Measurements from ENCODE around the gene ERC2.

Gene ERC2

DNA sequence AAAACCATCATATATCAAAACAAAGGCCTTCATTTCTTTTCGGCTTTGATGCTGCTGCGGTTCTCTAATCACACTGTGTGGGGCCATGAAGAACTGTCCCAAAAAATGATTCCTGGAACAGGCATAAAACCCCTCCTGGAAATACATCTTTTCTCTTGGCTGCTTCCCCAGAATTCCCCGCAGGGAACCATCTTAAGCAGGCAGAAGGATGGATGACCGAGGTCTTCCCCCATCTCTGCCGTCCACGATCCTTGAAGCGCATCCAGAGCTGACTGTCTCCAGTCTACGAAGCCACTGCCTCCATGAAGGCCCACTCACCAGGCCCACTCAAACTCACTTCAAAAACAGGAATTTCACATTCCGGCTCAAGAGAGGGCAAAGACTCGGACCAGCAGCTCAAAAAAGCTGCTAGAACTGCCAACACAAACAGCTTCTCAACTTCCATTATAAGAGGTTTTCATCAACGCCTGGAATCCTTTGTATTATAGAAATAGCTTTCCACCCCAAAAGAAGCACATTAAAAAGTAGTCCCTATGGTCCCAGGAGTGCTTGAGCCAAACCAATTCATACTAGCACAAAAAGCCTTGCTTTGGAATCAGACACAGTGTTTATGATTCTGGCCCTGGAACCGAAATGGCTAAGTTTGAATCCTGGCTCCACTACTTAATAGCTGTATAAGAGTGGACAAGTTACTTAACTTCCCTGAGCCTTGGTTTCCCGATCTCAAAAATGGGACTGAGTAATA, 493.7 kb downstream of the ERC2 start:
- no peaks in the 10 kb centered on the region for H4K20me1 ChIP-seq (ENCODE audit: insufficient read depth, low read length, poor library complexity, severe bottlenecking)
- TF ChIP-seq CTCF (conservative IDR thresholded peaks at IDR 0.05; ENCODE audit: low read length) (no peak), EZH2phosphoT487 (IDR thresholded peaks at IDR 0.05; ENCODE audit: borderline replicate concordance) (no peak)
- H3K9me3 ChIP-seq (ENCODE audit: insufficient read depth, low read depth, low read length), result no peaks in the 10 kb centered on the region
- no peak overlapping the region for H2AFZ ChIP-seq (ENCODE audit: low read length)
- no peak overlapping the region for H3K4me2 ChIP-seq (ENCODE audit: low read depth, low read length, poor library complexity, severe bottlenecking)
- H3K4me3 ChIP-seq (ENCODE audit: low read length, poor library complexity, severe bottlenecking), result no peak overlapping the region
- H3K36me3 ChIP-seq (ENCODE audit: insufficient read depth, low read length), result no peaks in the 10 kb centered on the region
- H3K4me1 ChIP-seq (ENCODE audit: insufficient read depth, low read length, poor library complexity, severe bottlenecking), result no peaks in the 10 kb centered on the region
- no peaks in the 10 kb centered on the region for H3K9me2 ChIP-seq (replicated peaks; ENCODE audit: low read depth, low read length)
- no peaks in the 10 kb centered on the region for H3K27me3 ChIP-seq (ENCODE audit: insufficient read depth, low read length, poor library complexity, severe bottlenecking)
- no peak overlapping the region for H3K9ac ChIP-seq (ENCODE audit: low read depth, low read length, poor library complexity, severe bottlenecking)
- no peaks in the 10 kb centered on the region for H3F3A ChIP-seq (ENCODE audit: low read depth)
- H3K79me2 ChIP-seq (ENCODE audit: insufficient read depth, low read length), result no peaks in the 10 kb centered on the region

- Histone ChIP-seq H3K9me3 (ENCODE audit: insufficient read depth, low read depth, low read length) (no peaks in the 10 kb centered on the region), H3K4me1 (ENCODE audit: insufficient read depth, low read length, poor library complexity, severe bottlenecking) (no peaks in the 10 kb centered on the region), H3F3A (ENCODE audit: low read depth) (no peaks in the 10 kb centered on the region), H3K36me3 (ENCODE audit: insufficient read depth, low read length) (no peaks in the 10 kb centered on the region), H4K20me1 (ENCODE audit: insufficient read depth, low read length, poor library complexity, severe bottlenecking) (no peaks in the 10 kb centered on the region), H3K4me2 (ENCODE audit: low read depth, low read length, poor library complexity, severe bottlenecking) (no peak overlapping the region), H3K9ac (ENCODE audit: low read depth, low read length, poor library complexity, severe bottlenecking) (no peak overlapping the region), H3K79me2 (ENCODE audit: insufficient read depth, low read length) (no peaks in the 10 kb centered on the region), H3K9me2 (replicated peaks; ENCODE audit: low read depth, low read length) (no peaks in the 10 kb centered on the region), H3K27me3 (ENCODE audit: insufficient read depth, low read length, poor library complexity, severe bottlenecking) (no peaks in the 10 kb centered on the region), H3K4me3 (ENCODE audit: low read length, poor library complexity, severe bottlenecking) (no peak overlapping the region), H2AFZ (ENCODE audit: low read length) (no peak overlapping the region)
- TF ChIP-seq EZH2phosphoT487 (IDR thresholded peaks at IDR 0.05; ENCODE audit: borderline replicate concordance) (no peak), CTCF (conservative IDR thresholded peaks at IDR 0.05; ENCODE audit: low read length) (no peak)
Measured at GRCh38 chr3:55969634-55970033, 498.6 kb downstream of the ERC2 start.

- Histone ChIP-seq H3K4me1 (ENCODE audit: insufficient read depth, low read length, poor library complexity, severe bottlenecking) (no peaks in the 10 kb centered on the region), H3K9ac (ENCODE audit: low read depth, low read length, poor library complexity, severe bottlenecking) (no peak overlapping the region), H3K4me3 (ENCODE audit: low read length, poor library complexity, severe bottlenecking) (no peak overlapping the region), H3K79me2 (ENCODE audit: insufficient read depth, low read length) (no peaks in the 10 kb centered on the region), H3F3A (ENCODE audit: low read depth) (no peaks in the 10 kb centered on the region), H3K27me3 (ENCODE audit: insufficient read depth, low read length, poor library complexity, severe bottlenecking) (no peaks in the 10 kb centered on the region), H3K9me2 (replicated peaks; ENCODE audit: low read depth, low read length) (no peaks in the 10 kb centered on the region), H4K20me1 (ENCODE audit: insufficient read depth, low read length, poor library complexity, severe bottlenecking) (no peaks in the 10 kb centered on the region), H3K4me2 (ENCODE audit: low read depth, low read length, poor library complexity, severe bottlenecking) (no peak overlapping the region), H2AFZ (ENCODE audit: low read length) (no peak overlapping the region), H3K9me3 (ENCODE audit: insufficient read depth, low read depth, low read length) (no peaks in the 10 kb centered on the region), H3K36me3 (ENCODE audit: insufficient read depth, low read length) (no peaks in the 10 kb centered on the region)
- TF ChIP-seq CTCF (conservative IDR thresholded peaks at IDR 0.05; ENCODE audit: low read length), result no peak
- no peak for TF ChIP-seq EZH2phosphoT487 (IDR thresholded peaks at IDR 0.05; ENCODE audit: borderline replicate concordance)
Measured at GRCh38 chr3:55968331-55968730, 499.9 kb downstream of the ERC2 start.
